AG04450 (cell line): ENCODE measurements around the gene ALDH1A3. TPM values are rescaled to one million over a fixed set of nuclear protein-coding genes. Genes with fewer than 3 reads are reported as not detected.
"Not testable (repeated sequence)": the region's sequence is repeated elsewhere in the genome, so short reads cannot be mapped to it uniquely, and the experiment has no call there.

Experiments
- CTCF ChIA-PET: fragments of 300-600, 350-600 bp; formaldehyde crosslinking; extraction: SDS; loops from one replicate; lab custom pipeline; 2022; ENCODE audit warnings: antibody characterized with exemption, inconsistent platforms; lab: Charles Lee
- POLR2A ChIA-PET: fragments of 350-600 bp; formaldehyde crosslinking; extraction: SDS; loops from one replicate; lab custom pipeline; 2021; ENCODE audit warnings: antibody characterized with exemption, inconsistent platforms; lab: Yijun Ruan, JAX
- DNase-seq: peaks from one replicate; pipeline ENCODE4 v3.0.0-alpha.2; 2011; ENCODE audit warnings: low read depth, low spot score
- H3K27ac ChIP-seq: one replicate; pipeline ENCODE4 v1.5.1; 2012; ENCODE audit warnings: low read depth, low read length, control low read depth
- H3K27me3 ChIP-seq: one replicate; pipeline ENCODE4 v1.6.0; 2012; ENCODE audit warnings: low read length; ENCODE audit not compliant: control insufficient read depth, insufficient read depth
- H3K4me3 ChIP-seq: 2 replicates; pipeline ENCODE4 v1.5.1; 2011; ENCODE audit warnings: mild to moderate bottlenecking, low read depth, low read length, control low read depth
- H3K9me3 ChIP-seq: 2 replicates; pipeline ENCODE4 v1.5.1; 2012; ENCODE audit warnings: low read length; ENCODE audit not compliant: control insufficient read depth, insufficient read depth
- polyA plus RNA-seq: library from polyadenylated mRNA; depleted of rRNA; stranded (reverse); fragments of >200 nt; gene quantifications from 2 replicates; pipeline ENCODE4 v1.2.3, GENCODE V29; 2011
- TF ChIP-seq, protein P1 (sequence below): IDR thresholded peaks from 2 replicates; pipeline ENCODE4 v1.5.1; 2011; ENCODE audit warnings: low read depth, low read length, control low read depth, inconsistent platforms

The ALDH1A3 gene
- polyA plus RNA-seq, 1 experiment, result 20.6 TPM

- H3K4me3 ChIP-seq, result no peak overlapping the region
- ChIA-PET CTCF (interaction anchor here (1.5 kb wide), 1 partner anchor 29 kb away, joined by 5 read pairs; no protein-coding TSS in a partner anchor), POLR2A (no interaction called here)
- no peak for DNase-seq
- H3K27me3 ChIP-seq, result no peaks in the 10 kb centered on the region
- no peaks in the 10 kb centered on the region for H3K9me3 ChIP-seq
- TF ChIP-seq, protein P1, sequence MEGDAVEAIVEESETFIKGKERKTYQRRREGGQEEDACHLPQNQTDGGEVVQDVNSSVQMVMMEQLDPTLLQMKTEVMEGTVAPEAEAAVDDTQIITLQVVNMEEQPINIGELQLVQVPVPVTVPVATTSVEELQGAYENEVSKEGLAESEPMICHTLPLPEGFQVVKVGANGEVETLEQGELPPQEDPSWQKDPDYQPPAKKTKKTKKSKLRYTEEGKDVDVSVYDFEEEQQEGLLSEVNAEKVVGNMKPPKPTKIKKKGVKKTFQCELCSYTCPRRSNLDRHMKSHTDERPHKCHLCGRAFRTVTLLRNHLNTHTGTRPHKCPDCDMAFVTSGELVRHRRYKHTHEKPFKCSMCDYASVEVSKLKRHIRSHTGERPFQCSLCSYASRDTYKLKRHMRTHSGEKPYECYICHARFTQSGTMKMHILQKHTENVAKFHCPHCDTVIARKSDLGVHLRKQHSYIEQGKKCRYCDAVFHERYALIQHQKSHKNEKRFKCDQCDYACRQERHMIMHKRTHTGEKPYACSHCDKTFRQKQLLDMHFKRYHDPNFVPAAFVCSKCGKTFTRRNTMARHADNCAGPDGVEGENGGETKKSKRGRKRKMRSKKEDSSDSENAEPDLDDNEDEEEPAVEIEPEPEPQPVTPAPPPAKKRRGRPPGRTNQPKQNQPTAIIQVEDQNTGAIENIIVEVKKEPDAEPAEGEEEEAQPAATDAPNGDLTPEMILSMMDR, result no peak
- H3K27ac ChIP-seq, result no peak overlapping the region
These were observed 35.5 kb upstream of the ALDH1A3 start for GRCh38 chr15:100844167-100844566.

DNA sequence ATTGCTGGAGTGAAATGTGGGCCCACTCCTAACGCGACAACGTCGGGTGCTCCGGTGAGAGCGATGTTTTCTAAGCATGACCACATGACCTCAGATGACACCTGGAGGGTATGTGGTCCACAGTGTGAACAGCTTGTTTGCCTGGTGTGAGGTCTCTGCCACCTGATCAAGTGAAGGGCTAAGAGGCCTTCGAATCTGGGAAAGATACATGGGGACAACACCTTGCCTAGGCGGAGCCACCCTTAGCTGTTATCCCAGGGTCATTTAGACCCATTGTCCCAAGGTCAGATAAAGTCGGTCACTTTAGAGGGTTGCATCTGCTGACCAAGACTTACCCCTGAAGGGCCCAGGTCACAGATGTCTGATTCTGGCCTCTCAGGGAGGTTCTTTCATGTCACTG is 34.9 kb upstream of the ALDH1A3 start:
- no peak for DNase-seq
- H3K4me3 ChIP-seq, result no peak overlapping the region

DNA sequence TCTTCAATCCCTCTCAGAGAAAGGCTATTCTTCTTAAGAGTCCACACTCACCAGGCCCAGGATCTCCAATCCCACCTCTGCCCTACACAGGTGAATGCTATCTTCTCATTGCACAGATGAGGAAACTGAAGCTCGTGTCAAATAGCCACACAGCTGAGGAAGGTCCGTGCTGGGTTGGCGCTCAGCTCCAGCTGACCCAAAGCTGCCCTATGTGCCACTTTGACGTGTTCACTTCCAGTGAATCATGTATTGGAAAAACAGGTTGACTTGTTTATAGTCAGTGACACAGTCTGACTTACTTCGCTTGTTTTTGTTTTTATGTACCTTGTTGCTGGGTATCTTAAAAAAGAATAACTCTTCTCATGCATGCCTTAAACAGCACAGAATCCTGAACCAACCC is 32.4 kb upstream of the ALDH1A3 start:
- DNase-seq, result no peak
- POLR2A ChIA-PET, result no interaction called here
- H3K27me3 ChIP-seq, result no peaks in the 10 kb centered on the region
- TF ChIP-seq, protein P1, result no peak
- H3K27ac ChIP-seq, result no peak overlapping the region
- H3K9me3 ChIP-seq, result no peaks in the 10 kb centered on the region; the same call in 1 of the 2 replicates
- CTCF ChIA-PET, result interaction anchor here (0.6 to 2.1 kb wide), 4 partner anchors 26 to 302 kb away, joined by 3 to 10 read pairs (median 3); no protein-coding TSS in a partner anchor
- no peak overlapping the region for H3K4me3 ChIP-seq

More for the DNA sequence above, 34.9 kb upstream of the ALDH1A3 start:
- H3K27ac ChIP-seq, result no peak overlapping the region
- H3K27me3 ChIP-seq, result no peaks in the 10 kb centered on the region
- ChIA-PET CTCF (interaction anchor here (1.5 kb wide), 1 partner anchor 28 kb away, joined by 5 read pairs; no protein-coding TSS in a partner anchor), POLR2A (no interaction called here)
- no peaks in the 10 kb centered on the region; the same call in 1 of the 2 replicates for H3K9me3 ChIP-seq
- TF ChIP-seq, protein P1, result no peak

- POLR2A ChIA-PET, result no interaction called here
- DNase-seq, result no peak
- H3K27ac ChIP-seq, result peak overlapping the region; percentile 21
- H3K9me3 ChIP-seq, result no peaks in the 10 kb centered on the region; the same call in 1 of the 2 replicates
- no peaks in the 10 kb centered on the region for H3K27me3 ChIP-seq
- H3K4me3 ChIP-seq, result peak overlapping the region; percentile 59
- CTCF ChIA-PET, result interaction anchor here (0.6 to 1.0 kb wide), 2 partner anchors 18 to 177 kb away, joined by 3 to 5 read pairs; no protein-coding TSS in a partner anchor
- TF ChIP-seq, protein P1, result no peak
These were observed 30.4 kb upstream of the ALDH1A3 start for GRCh38 chr15:100849021-100849854.

GRCh38 chr15:100849855-100850218 is 29.8 kb upstream of the ALDH1A3 start:
- no peak for DNase-seq
- H3K27ac ChIP-seq, result no peak overlapping the region
- CTCF ChIA-PET, result interaction anchor here (0.6 kb wide), 1 partner anchor 34 kb away, joined by 3 read pairs; no protein-coding TSS in a partner anchor

GRCh38 chr15:100851428-100852015 is 28.1 kb upstream of the ALDH1A3 start:
- CTCF ChIA-PET, result interaction anchor here (1.3 kb wide), 1 partner anchor 21 kb away, joined by 3 read pairs; no protein-coding TSS in a partner anchor
- POLR2A ChIA-PET, H3K27me3 ChIP-seq, H3K4me3 ChIP-seq, H3K27ac ChIP-seq, DNase-seq, H3K9me3 ChIP-seq: not testable (repeated sequence)

More at GRCh38 chr15:100849855-100850218, 29.8 kb upstream of the ALDH1A3 start:
- POLR2A ChIA-PET, result no interaction called here
- H3K9me3 ChIP-seq, result no peaks in the 10 kb centered on the region; the same call in 1 of the 2 replicates
- H3K27me3 ChIP-seq, result no peaks in the 10 kb centered on the region
- TF ChIP-seq, protein P1, result no peak
- peak overlapping the region; percentile 59 for H3K4me3 ChIP-seq
